Renal cortical epithelial cell (primary cell): Measurements from ENCODE around the gene FDX2. TPM values are rescaled to one million over a fixed set of nuclear protein-coding genes. Genes with fewer than 3 reads are reported as not detected.

Experiments
- DNase-seq: peaks from one replicate; pipeline ENCODE4 v3.0.0-alpha.2; 2011; ENCODE audit warnings: low read depth
- total RNA-seq: library from RNA; depleted of rRNA; stranded (reverse); fragments of >200 nt; gene quantifications from 2 replicates; pipeline ENCODE4 v1.2.3, GENCODE V29; 2014

The FDX2 gene
- total RNA-seq, 1 donor from 2014 or later = 22.2 TPM

DNA sequence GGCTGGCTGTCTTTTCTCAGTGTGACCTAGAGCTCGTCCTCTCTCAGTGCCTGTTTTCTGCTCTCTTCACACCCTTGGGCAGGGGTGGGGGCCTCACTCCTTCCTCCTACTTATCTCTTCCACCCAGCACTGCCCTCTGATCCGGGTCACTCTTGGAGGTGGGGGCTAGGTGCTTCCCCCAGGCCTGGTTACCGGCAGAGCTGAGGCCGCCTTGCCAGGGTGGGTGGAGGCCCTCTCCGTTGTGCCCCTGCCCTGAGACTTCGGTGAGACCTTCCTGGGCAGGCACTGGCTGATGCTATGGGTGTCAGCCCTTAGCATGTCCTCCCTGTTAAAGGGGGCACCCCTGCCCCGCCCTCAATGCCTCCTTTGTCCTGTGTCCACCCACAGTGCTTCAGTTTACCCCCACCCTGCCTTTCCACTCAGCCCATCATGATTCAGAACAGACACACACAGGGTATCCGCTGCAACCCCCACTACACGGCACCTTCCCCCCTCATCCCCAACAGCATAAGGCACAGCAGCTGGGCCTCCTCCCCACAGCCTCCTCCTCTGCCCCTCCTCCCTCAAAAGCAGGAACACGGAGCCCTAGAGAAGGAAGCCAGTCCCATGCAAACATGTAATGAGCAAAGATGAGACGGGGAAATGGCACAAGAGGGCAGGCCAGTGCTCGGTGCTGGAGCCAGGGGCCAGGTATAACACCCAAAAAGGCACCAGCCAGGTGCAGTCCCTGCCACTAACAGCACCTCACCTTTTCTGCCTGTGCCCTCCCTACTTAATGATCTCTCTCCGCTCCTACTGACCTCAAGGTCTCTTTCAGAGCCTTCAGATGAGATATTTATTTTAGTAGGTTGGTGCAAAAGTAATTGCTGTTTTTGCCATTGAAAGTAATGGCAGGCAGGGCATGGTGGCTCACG, 16.0 kb downstream of the FDX2 start:
- DNase-seq = no peak

DNA sequence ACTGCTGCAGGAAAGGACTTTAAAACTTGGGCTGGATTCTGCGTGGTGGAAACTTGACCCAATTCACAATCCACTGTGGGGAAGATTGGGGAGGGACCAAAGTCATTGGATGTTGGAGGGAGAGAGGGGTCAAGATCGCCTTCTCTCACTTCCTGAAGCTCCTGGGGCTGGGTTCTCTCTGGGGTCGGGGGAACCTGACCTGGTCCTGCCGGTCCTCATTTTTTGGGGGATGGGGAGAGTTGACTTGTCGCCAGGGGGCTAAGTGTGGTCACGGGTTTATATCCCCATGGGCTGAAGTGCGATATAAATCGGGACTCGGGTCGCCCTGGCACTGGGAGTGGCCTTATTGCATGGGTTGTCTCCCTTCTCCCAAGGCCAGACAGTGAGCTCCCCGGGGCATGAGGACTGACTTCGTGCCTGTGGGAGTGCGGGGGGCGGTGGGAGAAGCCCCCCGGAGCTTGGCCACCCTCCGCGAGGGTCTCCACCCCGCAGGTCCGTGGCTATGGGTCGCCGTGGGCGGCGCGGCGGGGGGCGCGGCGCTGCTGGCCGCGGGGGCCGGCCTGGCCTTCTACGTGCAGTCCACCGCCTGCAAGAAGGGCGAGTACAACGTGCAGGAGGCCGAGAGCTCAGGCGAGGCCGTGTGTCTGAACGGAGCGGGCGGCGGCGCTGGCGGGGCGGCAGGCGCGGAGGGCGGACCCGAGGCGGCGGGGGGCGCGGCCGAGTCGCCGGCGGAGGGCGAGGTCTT, 19.8 kb downstream of the FDX2 start:
- no peak for DNase-seq

DNA sequence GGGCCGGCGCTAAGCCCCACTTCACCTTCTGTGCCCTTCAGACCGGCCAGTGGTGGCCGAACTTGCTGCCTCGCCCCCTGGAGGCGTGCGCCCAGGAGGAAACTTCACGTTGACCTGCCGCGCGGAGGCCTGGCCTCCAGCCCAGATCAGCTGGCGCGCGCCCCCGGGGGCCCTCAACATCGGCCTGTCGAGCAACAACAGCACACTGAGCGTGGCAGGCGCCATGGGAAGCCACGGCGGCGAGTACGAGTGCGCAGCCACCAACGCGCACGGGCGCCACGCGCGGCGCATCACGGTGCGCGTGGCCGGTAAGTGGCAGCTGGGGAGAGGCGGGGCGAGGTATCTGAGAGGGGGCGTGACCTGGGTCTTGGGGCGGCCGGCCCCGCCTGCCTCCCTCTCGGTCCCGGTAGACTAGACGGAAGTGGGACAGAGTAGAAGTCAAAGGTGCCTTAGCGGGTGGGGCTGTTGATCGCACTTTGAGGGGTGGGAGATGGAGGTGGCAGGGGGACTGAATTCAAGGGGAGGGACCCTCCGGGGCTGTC, 20.4 kb downstream of the FDX2 start:
- DNase-seq = no peak

DNA sequence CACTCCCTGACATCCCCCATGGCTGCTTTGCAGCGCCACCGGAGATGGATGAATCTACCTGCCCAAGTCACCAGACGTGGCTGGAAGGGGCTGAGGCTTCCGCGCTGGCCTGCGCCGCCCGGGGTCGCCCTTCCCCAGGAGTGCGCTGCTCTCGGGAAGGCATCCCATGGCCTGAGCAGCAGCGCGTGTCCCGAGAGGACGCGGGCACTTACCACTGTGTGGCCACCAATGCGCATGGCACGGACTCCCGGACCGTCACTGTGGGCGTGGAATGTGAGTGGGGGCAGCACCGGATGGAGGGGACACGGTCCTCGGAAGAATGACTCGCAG, 21.5 kb downstream of the FDX2 start:
- no peak for DNase-seq

DNA sequence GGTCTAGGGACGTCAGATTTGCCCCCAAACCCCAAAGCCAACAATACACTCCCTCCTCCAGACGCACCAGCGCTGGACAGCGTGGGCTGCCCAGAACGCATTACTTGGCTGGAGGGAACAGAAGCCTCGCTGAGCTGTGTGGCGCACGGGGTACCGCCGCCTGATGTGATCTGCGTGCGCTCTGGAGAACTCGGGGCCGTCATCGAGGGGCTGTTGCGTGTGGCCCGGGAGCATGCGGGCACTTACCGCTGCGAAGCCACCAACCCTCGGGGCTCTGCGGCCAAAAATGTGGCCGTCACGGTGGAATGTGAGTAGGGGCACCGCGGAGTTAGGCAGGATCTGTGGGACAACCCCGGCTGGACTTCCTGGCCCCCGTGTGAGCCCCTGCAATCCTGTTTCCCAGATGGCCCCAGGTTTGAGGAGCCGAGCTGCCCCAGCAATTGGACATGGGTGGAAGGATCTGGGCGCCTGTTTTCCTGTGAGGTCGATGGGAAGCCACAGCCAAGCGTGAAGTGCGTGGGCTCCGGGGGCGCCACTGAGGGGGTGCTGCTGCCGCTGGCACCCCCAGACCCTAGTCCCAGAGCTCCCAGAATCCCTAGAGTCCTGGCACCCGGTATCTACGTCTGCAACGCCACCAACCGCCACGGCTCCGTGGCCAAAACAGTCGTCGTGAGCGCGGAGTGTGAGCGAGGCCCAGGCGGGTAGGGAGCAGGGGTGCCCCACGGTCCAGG, 22.0 kb downstream of the FDX2 start:
- no peak for DNase-seq

DNA sequence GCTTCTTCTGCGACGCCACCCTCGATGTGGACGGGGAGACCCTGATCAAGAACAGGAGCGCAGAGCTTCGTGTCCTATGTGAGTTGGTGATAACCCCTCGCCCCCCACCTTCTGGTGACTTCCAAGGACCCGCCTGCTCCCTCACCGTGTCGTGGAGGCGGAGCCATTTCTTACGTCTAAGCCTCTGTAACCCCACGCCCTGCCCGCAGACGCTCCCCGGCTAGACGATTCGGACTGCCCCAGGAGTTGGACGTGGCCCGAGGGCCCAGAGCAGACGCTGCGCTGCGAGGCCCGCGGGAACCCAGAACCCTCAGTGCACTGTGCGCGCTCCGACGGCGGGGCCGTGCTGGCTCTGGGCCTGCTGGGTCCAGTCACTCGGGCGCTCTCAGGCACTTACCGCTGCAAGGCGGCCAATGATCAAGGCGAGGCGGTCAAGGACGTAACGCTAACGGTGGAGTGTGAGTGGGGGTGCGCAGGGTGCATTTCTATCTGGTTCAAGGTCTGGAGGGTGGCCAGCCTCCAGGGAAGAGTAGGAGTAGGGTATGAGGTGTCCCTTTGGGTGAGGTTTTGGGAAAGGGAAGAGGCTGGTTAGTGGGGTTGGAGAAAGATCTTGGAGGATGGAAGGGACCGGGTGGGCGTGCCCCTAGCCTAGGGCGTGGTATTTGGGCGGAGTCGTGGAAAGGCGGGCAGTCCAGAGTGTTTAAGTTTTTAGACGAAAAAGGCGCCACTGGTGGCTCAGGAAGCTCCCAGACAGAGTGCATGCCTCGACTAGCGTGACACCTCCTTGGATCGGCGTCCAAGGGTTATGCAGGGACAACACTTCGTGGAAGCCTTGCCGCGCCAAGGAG, 22.8 kb downstream of the FDX2 start:
- DNase-seq = no peak

DNA sequence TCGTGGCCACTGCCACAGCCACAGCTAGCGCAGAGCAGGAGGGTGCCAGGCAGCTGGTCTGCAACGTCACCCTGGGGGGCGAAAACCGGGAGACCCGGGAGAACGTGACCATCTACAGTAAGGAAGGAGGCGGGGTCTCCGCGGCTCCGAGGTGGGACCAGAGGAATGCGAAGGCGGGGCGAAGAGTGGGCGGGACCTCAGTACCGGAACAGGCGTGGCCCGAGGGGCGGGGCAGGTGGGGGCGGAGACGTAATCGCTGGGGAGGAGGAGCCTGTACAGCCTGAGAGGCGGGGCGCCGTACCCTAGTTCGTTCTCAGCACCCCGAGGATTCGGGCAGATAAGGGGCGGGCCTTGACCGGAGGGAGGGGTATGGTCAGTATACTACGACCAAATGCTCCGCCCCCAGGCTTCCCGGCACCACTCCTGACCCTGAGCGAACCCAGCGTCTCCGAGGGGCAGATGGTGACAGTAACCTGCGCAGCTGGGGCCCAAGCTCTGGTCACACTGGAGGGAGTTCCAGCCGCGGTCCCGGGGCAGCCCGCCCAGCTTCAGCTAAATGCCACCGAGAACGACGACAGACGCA, 23.5 kb downstream of the FDX2 start:
- DNase-seq = peak; percentile 50

DNA sequence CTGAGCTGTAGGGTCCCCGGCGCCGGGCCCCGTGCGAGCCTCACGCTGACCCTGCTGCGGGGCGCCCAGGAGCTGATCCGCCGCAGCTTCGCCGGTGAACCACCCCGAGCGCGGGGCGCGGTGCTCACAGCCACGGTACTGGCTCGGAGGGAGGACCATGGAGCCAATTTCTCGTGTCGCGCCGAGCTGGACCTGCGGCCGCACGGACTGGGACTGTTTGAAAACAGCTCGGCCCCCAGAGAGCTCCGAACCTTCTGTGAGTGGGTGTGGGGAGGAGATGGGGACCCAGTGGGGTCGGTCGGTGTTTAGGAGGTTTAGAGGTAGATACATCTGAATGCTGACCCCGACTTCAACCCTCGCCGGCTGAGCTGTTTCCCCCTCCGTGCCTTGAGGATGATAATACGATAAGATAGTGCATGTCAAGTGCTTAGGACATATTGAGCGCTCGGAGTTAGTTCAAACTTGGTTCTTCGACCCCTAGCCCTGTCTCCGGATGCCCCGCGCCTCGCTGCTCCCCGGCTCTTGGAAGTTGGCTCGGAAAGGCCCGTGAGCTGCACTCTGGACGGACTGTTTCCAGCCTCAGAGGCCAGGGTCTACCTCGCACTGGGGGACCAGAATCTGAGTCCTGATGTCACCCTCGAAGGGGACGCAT, 24.1 kb downstream of the FDX2 start:
- no peak for DNase-seq

DNA sequence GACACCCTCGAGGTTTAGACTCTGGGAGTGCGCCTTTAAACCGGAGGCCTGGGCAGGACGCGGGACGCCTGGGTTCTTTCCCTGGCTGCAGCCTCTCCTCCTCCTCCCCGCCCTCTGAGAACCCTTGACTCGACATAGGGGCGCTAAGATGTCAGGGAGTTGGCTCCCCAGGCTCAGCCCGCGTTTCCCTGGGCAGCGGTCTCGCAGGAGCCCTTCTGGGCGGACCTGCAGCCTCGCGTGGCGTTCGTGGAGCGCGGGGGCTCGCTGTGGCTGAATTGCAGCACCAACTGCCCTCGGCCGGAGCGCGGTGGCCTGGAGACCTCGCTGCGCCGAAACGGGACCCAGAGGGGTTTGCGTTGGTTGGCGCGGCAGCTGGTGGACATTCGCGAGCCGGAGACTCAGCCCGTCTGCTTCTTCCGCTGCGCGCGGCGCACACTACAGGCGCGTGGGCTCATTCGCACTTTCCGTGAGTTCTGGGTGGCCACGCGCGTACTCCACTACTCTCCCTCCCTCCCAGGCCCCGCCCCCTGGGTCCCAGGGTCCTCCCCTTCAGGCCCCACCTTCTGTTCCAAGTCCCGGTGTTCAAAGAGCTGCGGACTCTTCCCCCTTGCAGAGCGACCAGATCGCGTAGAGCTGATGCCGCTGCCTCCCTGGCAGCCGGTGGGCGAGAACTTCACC, 24.8 kb downstream of the FDX2 start:
- no peak for DNase-seq

DNA sequence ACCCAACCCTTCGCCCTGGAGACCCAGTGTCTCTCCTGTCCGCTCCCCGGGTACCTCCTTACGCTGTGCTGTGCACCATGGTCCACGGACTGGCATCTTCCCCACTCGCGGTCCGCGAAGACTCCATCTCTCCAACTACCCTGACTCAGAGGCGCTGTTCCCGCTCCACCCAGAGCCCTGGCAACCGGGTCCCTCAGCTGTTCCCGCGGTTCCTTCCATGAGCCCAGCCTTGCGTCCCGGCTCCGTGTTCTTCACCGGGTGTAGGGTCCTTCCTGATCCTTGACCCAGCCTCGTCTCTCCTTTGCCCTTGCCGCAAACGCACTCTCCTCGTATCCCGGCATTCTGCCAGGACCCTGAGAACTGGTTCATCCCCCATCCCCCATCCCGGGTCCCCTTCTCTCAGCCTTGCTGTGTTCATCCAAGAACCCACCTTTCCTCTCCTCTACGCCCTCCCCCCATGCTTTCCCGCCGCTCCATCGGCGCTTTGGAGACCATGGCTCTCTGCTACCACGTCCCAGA, 25.4 kb downstream of the FDX2 start:
- DNase-seq = no peak

DNA sequence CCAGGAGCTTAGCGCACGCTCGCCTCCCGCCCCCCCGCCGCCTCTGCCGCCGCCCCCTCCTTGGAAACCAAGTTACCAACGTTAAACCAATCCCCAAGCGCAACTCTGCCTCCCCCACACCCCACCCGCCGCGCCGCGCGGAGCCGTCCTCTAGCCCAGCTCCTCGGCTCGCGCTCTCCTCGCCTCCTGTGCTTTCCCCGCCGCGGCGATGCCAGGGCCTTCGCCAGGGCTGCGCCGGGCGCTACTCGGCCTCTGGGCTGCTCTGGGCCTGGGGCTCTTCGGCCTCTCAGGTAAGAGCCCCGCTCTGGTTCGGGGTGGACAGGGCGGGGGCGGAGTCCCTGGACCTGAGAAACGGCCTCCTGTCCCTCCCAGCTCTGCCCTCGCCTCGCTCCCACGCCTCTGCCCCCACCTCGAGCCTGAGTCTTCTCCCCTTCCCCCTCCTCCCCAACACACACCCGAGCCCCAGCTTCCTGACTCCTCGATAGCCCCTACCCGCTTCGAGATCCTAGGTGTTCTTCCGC, 25.9 kb downstream of the FDX2 start, which contains the start of gene ICAM5:
TSS of gene ICAM5 (plus strand) at position 117 of the 521 bp plus-strand sequence. CDS start at position 209, 92 bp downstream.
- DNase-seq = no peak

DNA sequence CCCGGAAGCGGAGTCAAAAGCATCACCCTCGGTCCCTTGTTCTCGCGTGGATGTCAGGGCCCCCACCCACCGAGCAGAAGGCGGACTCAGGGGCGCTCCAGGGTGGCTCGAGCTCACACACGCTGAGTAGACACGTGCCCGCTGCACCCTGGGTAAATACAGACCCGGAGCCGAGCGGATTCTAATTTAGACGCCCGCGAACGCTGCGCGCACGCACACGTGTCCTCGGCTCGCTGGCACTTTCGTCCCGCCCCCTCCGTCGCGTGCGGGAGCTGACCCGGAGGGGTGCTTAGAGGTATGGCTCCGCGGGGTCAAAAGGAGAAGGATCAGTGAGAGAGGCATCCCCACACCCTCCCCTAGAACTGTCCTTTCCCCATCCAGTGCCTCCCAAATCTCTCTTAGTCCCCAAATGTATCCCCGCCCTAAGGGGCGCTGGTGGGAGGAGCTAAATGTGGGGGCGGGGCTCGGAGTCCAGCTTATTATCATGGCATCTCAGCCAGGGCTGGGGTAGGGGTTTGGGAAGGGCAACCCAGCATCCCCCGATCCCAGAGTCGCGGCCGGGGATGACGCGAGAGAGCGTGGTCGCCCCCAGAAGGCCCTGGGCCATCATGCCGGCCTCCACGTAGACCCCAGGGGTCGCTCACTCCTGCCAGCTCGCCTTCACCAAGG, 26.5 kb downstream of the FDX2 start:
- DNase-seq = no peak

DNA sequence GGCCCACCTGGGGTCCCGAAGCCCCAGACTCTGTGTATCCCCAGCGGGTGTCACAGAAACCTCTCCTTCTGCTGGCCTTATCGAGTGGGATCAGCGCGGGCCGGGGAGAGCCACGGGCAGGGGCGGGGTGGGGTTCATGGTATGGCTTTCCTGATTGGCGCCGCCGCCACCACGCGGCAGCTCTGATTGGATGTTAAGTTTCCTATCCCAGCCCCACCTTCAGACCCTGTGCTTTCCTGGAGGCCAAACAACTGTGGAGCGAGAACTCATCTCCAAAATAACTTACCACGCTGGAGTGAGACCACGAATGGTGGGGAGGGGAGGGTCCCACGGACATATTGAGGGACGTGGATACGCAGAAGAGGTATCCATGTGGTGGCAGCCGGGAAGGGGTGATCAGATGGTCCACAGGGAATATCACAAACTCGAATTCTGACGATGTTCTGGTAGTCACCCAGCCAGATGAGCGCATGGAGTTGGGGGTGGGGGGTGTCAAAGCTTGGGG, 27.1 kb downstream of the FDX2 start:
- no peak for DNase-seq

DNA sequence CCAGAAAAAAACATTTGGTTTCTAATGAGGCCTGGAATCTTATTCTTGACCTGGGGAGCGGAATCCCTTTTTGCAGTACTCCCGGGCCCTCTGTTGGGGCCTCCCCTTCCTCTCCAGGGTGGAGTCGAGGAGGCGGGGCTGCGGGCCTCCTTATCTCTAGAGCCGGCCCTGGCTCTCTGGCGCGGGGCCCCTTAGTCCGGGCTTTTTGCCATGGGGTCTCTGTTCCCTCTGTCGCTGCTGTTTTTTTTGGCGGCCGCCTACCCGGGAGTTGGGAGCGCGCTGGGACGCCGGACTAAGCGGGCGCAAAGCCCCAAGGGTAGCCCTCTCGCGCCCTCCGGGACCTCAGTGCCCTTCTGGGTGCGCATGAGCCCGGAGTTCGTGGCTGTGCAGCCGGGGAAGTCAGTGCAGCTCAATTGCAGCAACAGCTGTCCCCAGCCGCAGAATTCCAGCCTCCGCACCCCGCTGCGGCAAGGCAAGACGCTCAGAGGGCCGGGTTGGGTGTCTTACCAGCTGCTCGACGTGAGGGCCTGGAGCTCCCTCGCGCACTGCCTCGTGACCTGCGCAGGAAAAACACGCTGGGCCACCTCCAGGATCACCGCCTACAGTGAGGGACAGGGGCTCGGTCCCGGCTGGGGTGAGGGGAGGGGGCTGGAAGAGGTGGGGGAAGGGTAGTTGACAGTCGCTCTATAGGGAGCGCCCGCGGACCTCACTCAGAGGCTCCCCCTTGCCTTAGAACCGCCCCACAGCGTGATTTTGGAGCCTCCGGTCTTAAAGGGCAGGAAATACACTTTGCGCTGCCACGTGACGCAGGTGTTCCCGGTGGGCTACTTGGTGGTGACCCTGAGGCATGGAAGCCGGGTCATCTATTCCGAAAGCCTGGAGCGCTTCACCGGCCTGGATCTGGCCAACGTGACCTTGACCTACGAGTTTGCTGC, 28.7 kb downstream of the FDX2 start, which contains the start of gene ICAM4:
TSS of gene ICAM4 (plus strand) at position 153 of the 935 bp plus-strand sequence. CDS start at position 211, 58 bp downstream.
- DNase-seq = no peak

DNA sequence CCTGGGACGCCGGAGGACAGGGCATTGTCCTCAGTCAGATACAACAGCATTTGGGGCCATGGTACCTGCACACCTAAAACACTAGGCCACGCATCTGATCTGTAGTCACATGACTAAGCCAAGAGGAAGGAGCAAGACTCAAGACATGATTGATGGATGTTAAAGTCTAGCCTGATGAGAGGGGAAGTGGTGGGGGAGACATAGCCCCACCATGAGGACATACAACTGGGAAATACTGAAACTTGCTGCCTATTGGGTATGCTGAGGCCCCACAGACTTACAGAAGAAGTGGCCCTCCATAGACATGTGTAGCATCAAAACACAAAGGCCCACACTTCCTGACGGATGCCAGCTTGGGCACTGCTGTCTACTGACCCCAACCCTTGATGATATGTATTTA, 30.4 kb downstream of the FDX2 start:
- no peak for DNase-seq

DNA sequence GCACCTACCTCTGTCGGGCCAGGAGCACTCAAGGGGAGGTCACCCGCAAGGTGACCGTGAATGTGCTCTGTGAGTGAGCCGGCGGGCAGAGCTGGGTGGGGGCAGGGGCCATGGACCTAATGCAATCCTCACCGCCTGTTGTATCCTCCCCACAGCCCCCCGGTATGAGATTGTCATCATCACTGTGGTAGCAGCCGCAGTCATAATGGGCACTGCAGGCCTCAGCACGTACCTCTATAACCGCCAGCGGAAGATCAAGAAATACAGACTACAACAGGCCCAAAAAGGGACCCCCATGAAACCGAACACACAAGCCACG, 30.9 kb downstream of the FDX2 start:
- DNase-seq = no peak
